Testis (tissue), 2 donors: ENCODE results near the gene VPS29.

Experiments used
- CTCF ChIP-seq, 3 experiments: fragments of 450-650 bp in 2 of 3; fragments of 200-600 bp in 1 of 3; sonication (generic) in 1 of 3; IDR thresholded peaks; one replicate each; pipeline ENCODE4 v1.5.1; 2016 to 2019; ENCODE audit warnings: antibody characterized with exemption in 3 of 3, mild to moderate bottlenecking in 2 of 3, moderate library complexity in 1 of 3
- POLR2A ChIP-seq: fragments of 450-650 bp; IDR thresholded peaks from one replicate; pipeline ENCODE4 v1.6.1; 2017; ENCODE audit warnings: antibody characterized with exemption, mild to moderate bottlenecking, moderate library complexity

GRCh38 chr12:110458756-110459155 lies 43.2 kb downstream of the VPS29 start:
- no peak for TF ChIP-seq CTCF (IDR thresholded peaks at IDR 0.05)
- no peak for TF ChIP-seq POLR2A
